Stomach (tissue), 9 donors: Measurements from ENCODE around the gene SKA2. TPM values are rescaled to one million over a fixed set of nuclear protein-coding genes. Genes with fewer than 3 reads are reported as not detected.

ENCODE experiments used
- DNase-seq, 2 donors: peaks; one replicate each; pipeline versions ENCODE4 v3.0.0 to v3.0.0-alpha.2; 2013 to 2019
- H3K27ac ChIP-seq, 5 donors: fragments of 200-600 bp in 4 of 5; sonication (generic) in 4 of 5; one replicate each; pipeline ENCODE4 v1.5.1; 2013 to 2019; ENCODE audit warnings: mild to moderate bottlenecking in 1 of 5, moderate library complexity in 1 of 5
- H3K27me3 ChIP-seq, 3 donors: fragments of 200-600 bp; sonication (generic); one replicate each; pipeline ENCODE4 v1.5.1; 2017 to 2019; ENCODE audit warnings: mixed run types in 1 of 3
- H3K36me3 ChIP-seq, 4 donors: fragments of 200-600 bp; sonication (generic); 1 replicate in 3 of 4; 2 replicates in 1 of 4; pipeline ENCODE4 v1.5.1; 2016 to 2019
- H3K4me1 ChIP-seq, 4 donors: fragments of 200-600 bp; sonication (generic); one replicate each; pipeline ENCODE4 v1.5.1; 2016 to 2019
- H3K4me3 ChIP-seq, 4 donors: fragments of 200-600 bp; sonication (generic) in 3 of 4; one replicate each; pipeline ENCODE4 v1.5.1; 2016 to 2019; ENCODE audit warnings: mild to moderate bottlenecking in 1 of 4
- H3K9me3 ChIP-seq, 4 donors: fragments of 200-600 bp; sonication (generic); one replicate each; pipeline ENCODE4 v1.5.1; 2016 to 2019
- EP300 ChIP-seq: sonication (generic); formaldehyde crosslinking; IDR thresholded peaks from one replicate; pipeline ENCODE4 v1.6.1; 2017; ENCODE audit warnings: antibody characterized with exemption
- POLR2A ChIP-seq, 4 donors: fragments of 450-650 bp; IDR thresholded peaks; one replicate each; pipeline ENCODE4 v1.6.1; 2016; ENCODE audit warnings: antibody characterized with exemption in 4 of 4, control low read depth in 2 of 4, mild to moderate bottlenecking in 1 of 4, moderate library complexity in 1 of 4
- POLR2AphosphoS5 ChIP-seq, 3 donors: sonication (generic); formaldehyde crosslinking; IDR thresholded peaks; one replicate each; pipeline ENCODE4 v1.6.1; 2016; ENCODE audit warnings: antibody characterized with exemption in 3 of 3
- WGBS, 5 donors: extraction: QIAGEN DNeasy Blood & Tissue Kit in 3 of 5; methylation state at CpG; one replicate each; pipeline versions ENCODE4 v1.1.5 to v1.1.7; 2013 to 2018; 5-methylcytosine and 5-hydroxymethylcytosine counted together
- intact Hi-C: fragments of 100-400 bp; cut with DNase I; formaldehyde crosslinking; loops from one replicate; pipeline ENCODE4 v1.15.1; 2023; ENCODE audit warnings: low total_unique reads
- polyA plus RNA-seq, 3 donors: library from polyadenylated mRNA; stranded (reverse); fragments of 200-250 nt; gene quantifications; one replicate each; pipeline ENCODE4 v1.2.3, GENCODE V29; 2013
- total RNA-seq, 5 donors: library from RNA; depleted of rRNA; stranded (reverse); fragments of >200 nt; gene quantifications; one replicate each; pipeline versions ENCODE4 v1.1.0 to v1.2.3, GENCODE V29; 2014 to 2016
- TF ChIP-seq, protein P1 (sequence below), 7 experiments: fragments of 450-650 bp in 4 of 7; fragments of 200-600 bp in 3 of 7; sonication (generic) in 3 of 7; IDR thresholded peaks; one replicate each; pipeline ENCODE4 v1.5.1; 2016 to 2019; ENCODE audit warnings: antibody characterized with exemption in 7 of 7, control low read depth in 2 of 7, mild to moderate bottlenecking in 1 of 7
- donor health status: healthy with polysubstance abuse.
- donor health status: Bipolar disorder and iron deficiency.
- donor health status: healthy.

The SKA2 gene
- total and polyA plus RNA-seq, 8 donors = 7.6 to 72.1 (median 34.5) TPM; not detected in 1

DNA sequence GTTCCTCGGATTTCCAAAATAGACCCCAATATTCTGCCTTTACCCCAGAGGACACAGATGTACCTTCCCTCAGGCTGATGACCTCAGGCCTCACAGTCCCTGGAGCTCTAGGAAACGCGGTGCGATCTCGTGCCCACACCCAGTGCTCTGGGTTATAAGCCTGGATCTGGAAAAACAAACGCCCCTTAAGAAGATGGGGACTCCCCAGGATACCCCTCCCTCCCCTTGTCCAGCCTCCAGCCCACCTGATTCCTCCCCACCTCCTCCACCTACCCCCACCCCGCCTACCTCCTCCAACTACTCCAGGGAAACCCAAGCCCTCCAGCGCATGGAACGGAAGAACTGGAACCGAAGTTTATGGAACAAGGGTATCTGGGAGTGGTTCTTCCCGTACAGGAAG lies 19.7 kb upstream of the SKA2 start:
- WGBS, 5 donors = 95 to 97% (median 96%) methylated on average over 11 of the region's 11 CpGs
- Histone ChIP-seq H3K27me3 (no peaks in the 10 kb centered on the region), H3K9me3 (no peaks in the 10 kb centered on the region), H3K36me3 (peaks cover 0 to 16% (median 3%) of the 10 kb centered on the region in 4 donors), H3K27ac (no peak overlapping the region), H3K4me1 (no peaks in the 10 kb centered on the region), H3K4me3 (no peak overlapping the region)
- intact Hi-C loops = no loop called here
- no peak for DNase-seq
- no peak for TF ChIP-seq POLR2AphosphoS5 (IDR thresholded peaks at IDR 0.05)

DNA sequence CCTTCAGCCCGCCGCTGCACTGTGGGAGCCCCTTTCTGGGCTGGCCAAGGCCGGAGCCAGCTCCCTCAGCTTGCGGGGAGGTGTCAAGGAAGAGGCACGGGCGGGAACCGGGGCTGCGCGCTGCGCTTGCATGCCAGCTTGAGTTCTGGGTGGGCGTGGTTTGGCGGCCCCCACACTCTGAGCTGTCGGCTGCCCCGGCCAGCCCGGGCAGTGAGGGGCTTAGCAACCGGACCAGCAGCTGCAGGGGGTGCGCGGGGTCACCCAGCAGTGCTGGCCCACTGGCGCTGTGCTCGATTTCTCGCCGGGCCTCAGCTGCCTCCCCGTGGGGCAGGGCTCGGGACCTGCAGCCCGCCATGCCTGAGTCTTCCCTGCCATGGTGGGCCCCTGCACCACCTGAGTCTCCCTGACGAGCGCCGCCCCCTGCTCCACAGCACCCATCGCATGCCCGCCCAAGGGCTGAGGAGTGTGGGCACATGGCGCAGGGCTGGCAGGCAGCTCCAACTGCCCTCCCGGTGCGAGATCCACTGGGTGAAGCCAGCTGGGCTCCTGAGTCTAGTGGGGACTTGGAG lies 17.5 kb upstream of the SKA2 start:
- H3K4me1 ChIP-seq = no peaks in the 10 kb centered on the region
- H3K27ac ChIP-seq = no peak overlapping the region
- no peaks in the 10 kb centered on the region for H3K9me3 ChIP-seq
- 94 to 100% (median 97%) methylated on average over 12 to 33 of the region's 33 CpGs for WGBS, 5 donors
- peaks cover 0 to 16% (median 3%) of the 10 kb centered on the region in 4 donors for H3K36me3 ChIP-seq
- TF ChIP-seq EP300 (no peak), POLR2A (IDR thresholded peaks at IDR 0.05) (no peak), POLR2AphosphoS5 (IDR thresholded peaks at IDR 0.05) (no peak)
- TF ChIP-seq, protein P1, sequence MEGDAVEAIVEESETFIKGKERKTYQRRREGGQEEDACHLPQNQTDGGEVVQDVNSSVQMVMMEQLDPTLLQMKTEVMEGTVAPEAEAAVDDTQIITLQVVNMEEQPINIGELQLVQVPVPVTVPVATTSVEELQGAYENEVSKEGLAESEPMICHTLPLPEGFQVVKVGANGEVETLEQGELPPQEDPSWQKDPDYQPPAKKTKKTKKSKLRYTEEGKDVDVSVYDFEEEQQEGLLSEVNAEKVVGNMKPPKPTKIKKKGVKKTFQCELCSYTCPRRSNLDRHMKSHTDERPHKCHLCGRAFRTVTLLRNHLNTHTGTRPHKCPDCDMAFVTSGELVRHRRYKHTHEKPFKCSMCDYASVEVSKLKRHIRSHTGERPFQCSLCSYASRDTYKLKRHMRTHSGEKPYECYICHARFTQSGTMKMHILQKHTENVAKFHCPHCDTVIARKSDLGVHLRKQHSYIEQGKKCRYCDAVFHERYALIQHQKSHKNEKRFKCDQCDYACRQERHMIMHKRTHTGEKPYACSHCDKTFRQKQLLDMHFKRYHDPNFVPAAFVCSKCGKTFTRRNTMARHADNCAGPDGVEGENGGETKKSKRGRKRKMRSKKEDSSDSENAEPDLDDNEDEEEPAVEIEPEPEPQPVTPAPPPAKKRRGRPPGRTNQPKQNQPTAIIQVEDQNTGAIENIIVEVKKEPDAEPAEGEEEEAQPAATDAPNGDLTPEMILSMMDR (IDR thresholded peaks at IDR 0.05) = no peak
- no peak for DNase-seq
- H3K4me3 ChIP-seq = no peak overlapping the region
- intact Hi-C loops = no loop called here
- H3K27me3 ChIP-seq = no peaks in the 10 kb centered on the region

DNA sequence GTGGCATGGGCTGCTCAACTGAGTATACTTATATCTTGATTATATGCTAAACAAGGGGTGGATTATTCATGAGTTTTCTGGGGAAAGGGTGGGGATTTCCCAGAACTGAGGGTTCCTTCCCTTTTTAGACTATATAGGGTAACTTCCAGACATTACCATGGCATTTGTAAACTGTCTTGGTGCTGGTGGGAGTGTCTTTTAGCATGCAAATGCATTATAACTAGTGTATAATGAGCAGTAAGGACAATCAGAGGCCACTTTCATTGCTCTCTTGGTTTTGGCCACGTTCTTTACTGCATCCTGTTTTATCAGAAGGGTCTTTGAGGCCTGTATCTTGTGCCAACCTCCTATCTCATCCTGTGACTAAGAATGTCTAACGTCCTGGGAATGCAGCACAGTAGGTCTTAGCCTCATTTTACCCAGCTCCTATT lies 12.6 kb upstream of the SKA2 start:
- H3K9me3 ChIP-seq = no peaks in the 10 kb centered on the region
- 68 to 75% (median 70%) methylated on average over 2 of the region's 2 CpGs for WGBS, 5 donors
- no peak overlapping the region for H3K27ac ChIP-seq
- intact Hi-C loops = no loop called here
- DNase-seq = no peak
- H3K36me3 ChIP-seq = peaks cover 0 to 6% (median 2%) of the 10 kb centered on the region in 4 donors
- H3K27me3 ChIP-seq = no peaks in the 10 kb centered on the region
- TF ChIP-seq POLR2AphosphoS5 (IDR thresholded peaks at IDR 0.05) (no peak), POLR2A (IDR thresholded peaks at IDR 0.05) (no peak), EP300 (no peak)
- TF ChIP-seq, protein P1 (IDR thresholded peaks at IDR 0.05) = no peak
- no peaks in the 10 kb centered on the region for H3K4me1 ChIP-seq
- no peak overlapping the region for H3K4me3 ChIP-seq

DNA sequence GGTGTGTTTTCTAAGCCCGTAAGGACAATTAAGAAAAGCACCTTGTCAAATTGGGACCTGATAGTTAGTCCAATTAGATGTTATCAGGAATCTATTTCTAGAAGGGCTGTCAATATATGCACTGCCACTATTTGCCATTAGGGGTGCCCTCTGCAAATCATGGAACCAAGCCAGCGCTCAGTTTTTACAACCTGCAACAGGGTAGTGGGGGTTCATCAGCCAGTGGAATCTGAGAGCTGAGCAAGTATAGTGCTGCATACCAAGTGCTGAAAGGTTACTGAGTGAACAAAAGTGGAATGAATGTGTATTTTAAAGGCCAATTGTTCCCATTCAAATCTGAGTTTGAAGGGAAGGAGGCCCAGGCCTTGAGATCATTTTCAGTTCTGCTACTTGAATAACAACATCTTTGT lies 11.0 kb upstream of the SKA2 start:
- intact Hi-C loops = no loop called here
- Histone ChIP-seq H3K4me3 (no peak overlapping the region), H3K36me3 (peaks cover 0 to 6% (median 0%) of the 10 kb centered on the region in 4 donors), H3K9me3 (no peaks in the 10 kb centered on the region), H3K4me1 (no peaks in the 10 kb centered on the region), H3K27ac (no peak overlapping the region), H3K27me3 (no peaks in the 10 kb centered on the region)
- WGBS, 5 donors = 38 to 74% (median 46%) methylated on average over 2 of the region's 2 CpGs
- DNase-seq = peak; percentile 47 to 72
- TF ChIP-seq POLR2A (IDR thresholded peaks at IDR 0.05) (no peak), POLR2AphosphoS5 (IDR thresholded peaks at IDR 0.05) (no peak)
- TF ChIP-seq, protein P1 (IDR thresholded peaks at IDR 0.05) = peak in 4 of 7 experiments; percentile 14 to 56 (median 41)

DNA sequence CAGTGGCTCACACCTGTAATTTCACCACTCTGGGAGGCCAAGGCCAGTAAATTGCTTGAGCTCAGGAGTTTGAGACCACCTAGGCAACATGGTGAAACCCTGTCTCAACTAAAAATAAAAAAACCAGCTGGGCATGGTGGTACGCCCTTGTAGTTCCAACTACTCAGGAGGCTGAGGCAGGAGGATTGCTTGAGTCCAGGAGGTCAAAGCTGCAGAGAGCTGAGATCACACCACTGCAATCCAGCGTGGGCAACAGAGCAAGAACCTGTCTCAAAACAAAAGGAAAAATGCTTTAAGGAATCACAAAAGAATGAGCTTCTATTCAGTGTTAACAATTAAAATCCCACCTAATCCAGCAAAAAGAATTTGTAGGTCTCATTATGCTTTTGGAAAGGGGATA lies 6.5 kb upstream of the SKA2 start:
- H3K4me1 ChIP-seq = peaks cover 0 to 8% (median 0%) of the 10 kb centered on the region in 4 donors
- H3K36me3 ChIP-seq = no peaks in the 10 kb centered on the region
- H3K27ac ChIP-seq = no peak overlapping the region
- H3K27me3 ChIP-seq = no peaks in the 10 kb centered on the region
- no peak for DNase-seq
- TF ChIP-seq POLR2AphosphoS5 (IDR thresholded peaks at IDR 0.05) = no peak
- no peak for TF ChIP-seq POLR2A (IDR thresholded peaks at IDR 0.05)
- no peak for TF ChIP-seq EP300
- intact Hi-C loops = no loop called here
- WGBS, 5 donors = 93 to 100% (median 98%) methylated on average over 2 of the region's 2 CpGs
- H3K4me3 ChIP-seq = no peak overlapping the region
- no peaks in the 10 kb centered on the region for H3K9me3 ChIP-seq
